GM18870 (cell line): ENCODE data around the gene MAN2B2.

Source experiments
- ATAC-seq: cut with Tn5 transposase; IDR thresholded peaks from one replicate; pipeline ENCODE4 v1.9.1; 2021; ENCODE audit warnings: moderate library complexity; ENCODE audit not compliant: unreplicated experiment

Gene MAN2B2

DNA sequence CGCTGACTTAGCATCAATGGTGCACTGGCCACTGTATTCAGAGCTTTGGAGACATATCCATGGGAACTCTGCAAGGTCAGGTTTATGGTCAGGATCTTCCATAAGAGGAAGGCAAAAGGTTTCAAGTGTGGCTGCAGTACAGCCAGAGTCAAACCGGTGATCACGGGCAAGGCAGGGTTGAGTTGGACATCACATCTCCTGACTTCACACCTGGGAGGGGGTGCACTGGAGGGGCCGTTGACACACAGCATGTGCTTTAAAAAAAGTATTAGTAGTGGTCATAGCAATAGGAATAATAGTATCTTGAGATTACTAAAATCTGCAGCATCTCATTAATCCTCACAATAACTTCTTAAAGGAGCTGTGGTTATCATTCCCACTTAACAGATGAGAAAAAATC is 28.9 kb upstream of the MAN2B2 start:
- ATAC-seq, result no peak

DNA sequence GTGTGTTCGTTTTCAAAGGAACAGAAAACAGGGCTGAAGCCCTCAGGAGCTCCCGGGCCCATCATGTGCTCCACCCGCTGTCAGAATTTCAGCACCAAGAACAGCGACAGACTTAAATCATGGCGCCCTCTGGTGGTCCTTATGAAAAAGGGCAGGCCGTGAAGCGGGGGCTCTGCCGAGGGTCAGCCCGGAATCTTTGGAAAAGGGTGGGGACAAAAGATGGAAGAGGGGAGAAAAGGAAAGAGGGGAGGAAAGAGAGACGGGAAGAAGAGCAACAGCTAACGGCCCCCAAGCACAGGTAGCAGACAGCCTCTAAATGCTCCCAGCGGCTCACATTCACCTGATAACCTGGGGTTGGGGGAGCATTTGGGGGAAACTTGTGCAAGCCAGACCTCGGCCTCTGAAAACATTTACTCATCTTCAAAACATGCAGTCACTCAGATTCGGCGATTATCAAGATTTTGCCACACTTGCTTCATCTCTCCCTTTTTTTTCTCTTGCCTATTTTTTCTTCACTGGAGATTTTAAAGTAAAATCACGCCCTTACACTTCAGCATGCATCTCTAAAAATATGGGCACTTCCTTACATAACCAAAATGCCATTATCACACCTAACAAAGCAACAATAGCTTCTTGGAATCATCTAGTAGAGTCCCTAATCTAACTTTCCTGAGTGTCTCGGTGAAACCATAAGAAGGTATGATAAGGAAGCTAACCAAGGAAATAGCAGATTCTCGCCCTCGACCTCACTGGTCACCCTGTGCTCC is 28.1 kb upstream of the MAN2B2 start:
- no peak for ATAC-seq

DNA sequence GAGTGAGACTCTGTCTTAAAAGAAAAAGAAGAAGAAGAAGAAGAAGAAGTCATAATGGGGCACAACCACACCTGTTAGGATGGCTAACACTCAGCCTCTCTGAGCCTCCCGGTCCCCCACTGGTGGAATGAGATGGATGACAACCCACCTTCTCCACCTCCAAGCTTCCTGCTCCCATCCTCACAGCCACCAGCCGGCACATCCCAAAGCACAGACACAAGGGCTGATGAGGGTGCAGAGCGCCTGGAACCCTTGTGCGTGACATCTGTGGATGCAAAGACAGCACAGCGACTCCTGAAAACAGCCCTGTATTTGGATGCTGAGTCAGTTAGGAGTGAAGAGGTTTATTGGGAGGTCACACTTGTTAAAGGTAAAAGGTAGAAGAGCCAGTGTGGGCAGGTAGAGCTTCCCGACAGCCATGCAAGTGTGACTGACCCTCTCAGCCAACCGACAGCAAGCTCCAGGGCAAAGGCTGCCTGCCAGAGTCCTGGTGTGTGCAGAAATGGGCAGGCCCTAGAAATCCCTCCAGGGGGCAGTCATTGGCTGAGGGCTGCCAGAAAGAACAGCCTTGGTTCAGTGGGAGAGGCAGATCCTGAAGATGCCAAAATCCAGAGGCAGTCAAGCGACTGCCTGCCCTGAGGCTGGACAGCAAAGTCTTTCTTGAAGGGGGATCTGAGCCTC is 26.6 kb upstream of the MAN2B2 start:
- no peak for ATAC-seq

DNA sequence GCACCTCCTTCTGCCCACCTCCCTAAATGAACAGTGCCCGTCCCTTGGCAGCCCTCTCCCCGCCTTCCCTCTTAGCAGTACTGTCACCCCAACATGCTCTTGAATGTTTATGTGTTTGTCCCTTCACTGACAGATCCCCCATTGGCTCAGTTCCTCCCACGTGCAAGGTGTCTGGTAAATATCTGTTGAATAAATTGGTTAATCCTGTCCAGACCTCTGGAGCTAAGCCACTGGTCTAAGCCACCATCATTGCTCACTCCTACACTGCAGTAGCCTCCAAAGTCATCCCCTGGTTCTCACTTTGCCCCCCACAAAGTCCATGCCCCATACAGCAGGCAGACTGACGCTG is 26.1 kb upstream of the MAN2B2 start:
- no peak for ATAC-seq

DNA sequence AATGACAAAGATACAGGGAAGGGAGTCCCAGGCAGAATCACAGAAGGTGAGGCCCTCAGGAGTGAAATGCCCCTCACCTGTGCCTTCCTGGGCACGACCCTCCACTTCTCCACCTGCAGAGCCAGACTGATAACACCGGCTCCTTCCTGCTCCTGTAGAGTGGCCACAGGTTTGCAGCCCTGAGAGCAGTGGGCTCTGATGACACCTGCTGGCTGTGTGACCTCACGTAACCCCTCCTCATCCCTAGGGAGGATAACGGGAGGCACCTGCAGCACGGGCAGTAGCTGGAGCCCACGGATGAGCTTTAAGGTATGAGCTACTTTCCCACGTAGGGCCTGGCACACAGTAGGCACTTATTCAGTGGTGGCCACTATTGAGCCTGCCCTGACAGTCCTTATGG is 25.5 kb upstream of the MAN2B2 start:
- no peak for ATAC-seq

DNA sequence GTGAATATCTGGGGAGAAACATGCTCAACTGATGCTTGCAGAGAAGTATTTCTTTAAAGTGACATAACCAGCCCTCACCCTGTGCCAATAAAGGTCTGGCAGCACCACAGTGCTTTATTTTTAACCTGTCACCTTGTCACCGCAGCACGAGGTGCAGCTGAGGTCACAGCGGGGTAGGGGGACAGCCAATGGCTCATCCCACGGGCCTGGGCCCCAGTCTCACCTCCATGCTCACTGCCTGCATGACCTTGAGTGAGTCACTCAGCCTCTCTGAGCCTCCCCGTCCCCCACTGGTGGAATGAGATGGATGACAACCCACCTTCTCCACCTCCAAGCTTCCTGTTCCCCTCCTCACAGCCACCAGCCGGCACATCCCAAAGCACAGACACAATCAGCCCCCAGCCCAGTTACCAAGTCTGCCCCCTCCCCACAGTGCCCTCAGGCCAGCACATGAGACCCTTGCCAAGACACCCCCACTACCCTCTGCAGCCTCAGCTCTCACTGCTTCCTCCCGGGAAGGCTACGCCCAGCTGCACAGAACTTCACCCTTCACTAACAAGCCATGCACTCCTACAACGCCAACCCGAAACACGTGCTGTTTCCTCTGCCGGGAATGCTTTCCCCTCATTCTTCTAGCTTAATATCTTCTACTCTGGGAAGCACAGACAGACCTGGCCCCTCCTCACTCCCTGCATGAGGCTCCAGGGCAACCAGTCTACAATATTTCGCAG is 24.9 kb upstream of the MAN2B2 start:
- no peak for ATAC-seq

DNA sequence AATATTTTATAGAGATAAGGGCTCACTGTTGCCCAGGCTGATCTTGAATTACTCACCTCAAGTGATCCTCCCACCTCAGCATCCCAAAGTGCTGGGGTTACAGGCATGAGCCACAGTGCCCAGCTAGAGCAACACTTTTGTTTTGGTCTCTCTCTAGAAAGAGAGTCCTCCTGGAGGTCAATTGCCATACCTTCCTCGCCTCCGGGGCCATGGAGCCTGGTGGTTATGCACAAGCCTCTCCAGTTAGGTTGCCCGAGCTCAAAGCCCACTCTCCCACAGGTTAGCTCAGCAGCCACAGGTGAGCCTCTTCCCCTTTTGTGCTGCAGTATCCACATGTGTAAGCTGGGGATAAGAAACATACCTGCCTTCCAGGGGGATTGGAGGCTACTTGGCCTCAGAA is 24.2 kb upstream of the MAN2B2 start:
- ATAC-seq, result no peak

DNA sequence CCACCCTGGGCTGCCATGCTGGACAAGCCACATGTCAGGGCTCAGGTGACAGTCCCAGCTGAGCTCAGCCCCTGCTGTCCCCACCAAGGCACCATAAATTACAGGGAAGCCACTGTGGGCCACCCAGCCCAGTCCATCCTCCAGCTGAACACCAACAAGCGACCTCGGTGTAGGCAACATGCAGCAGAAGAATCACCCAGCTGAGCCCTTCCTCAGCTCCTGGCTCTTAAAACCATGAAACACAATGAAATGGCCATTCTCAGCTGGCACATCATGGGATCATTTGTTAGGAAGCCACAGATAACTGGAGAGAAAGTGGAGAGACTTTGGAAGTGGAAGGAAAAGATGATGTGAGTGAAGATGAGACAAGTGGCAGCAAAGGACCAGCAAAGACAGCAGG is 23.3 kb upstream of the MAN2B2 start:
- no peak for ATAC-seq

DNA sequence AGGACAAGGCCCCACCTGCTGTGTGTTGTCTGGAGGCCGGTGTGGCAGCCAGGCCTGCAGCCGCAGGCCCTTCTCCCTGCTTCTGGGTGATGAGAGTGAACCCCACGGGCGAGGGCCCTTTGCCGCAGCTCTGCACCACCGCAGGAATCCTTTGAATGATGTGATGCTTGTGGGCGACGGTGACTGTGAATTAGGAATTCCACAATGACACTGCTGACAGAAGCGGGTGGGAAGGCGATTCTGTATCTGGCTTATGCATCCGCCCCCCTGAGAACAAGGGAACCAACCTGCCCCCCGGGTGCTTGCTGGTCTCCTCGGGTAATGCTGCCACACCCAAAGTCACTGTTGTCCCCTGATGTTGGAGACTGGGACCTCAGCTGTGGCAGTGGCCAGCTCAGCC is 19.5 kb upstream of the MAN2B2 start:
- no peak for ATAC-seq

DNA sequence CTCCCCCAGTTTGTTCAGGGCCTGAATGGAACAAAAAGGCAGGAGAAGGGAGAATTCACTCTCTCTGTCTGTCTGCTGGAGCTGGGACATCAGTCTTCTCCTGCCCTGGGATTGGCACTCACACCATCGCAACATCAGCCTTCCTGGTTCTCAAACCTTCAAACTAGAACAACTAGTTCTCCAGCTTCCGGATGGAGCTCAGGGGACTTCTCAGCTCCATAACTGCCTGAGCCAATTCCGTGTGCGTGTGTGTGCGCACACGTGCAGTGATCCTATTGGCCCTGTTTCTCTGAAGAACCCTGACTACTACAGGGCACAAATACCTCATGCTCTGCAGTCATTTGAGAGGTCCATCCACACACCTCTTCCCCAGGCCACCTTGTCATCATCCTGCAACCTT is 18.7 kb upstream of the MAN2B2 start:
- ATAC-seq, result no peak

DNA sequence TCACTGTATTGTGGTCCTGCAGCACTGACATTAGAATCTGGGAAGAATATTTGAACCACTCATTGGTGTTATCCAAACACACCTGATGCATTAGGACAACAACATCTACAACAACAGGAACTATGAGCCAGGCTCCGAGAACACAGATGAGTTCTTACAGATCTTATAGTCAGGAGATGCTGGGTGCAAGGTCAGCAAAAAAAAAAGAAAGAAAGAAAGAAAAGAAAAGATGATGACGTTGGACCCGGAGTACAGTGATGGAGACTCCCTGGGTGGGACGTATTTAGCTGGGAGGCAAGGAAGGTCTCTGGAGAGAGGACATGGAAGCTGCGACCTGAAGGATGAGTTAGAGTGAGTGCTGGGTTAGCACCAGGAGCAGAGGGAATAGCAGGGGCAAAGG is 17.8 kb upstream of the MAN2B2 start:
- no peak for ATAC-seq

DNA sequence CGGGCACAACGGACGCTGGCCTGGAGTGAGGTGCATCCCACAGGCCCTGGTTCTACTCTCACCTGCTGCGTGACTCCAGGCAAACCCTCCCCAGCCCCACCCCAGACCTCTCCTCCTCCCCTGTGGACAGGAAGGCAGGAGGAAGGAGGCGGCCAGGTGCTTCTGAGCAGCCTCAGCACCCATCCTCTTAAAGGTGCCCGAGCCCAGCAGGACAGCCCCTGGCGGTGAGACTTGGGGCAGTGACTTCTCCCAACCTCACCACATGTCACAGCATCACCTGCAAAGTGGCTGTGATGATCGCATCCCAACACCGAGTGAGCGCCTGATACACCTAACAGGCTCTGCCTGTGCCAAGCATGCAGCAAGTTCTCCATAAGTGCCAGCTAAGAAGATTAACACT is 17.1 kb upstream of the MAN2B2 start:
- ATAC-seq, result no peak

DNA sequence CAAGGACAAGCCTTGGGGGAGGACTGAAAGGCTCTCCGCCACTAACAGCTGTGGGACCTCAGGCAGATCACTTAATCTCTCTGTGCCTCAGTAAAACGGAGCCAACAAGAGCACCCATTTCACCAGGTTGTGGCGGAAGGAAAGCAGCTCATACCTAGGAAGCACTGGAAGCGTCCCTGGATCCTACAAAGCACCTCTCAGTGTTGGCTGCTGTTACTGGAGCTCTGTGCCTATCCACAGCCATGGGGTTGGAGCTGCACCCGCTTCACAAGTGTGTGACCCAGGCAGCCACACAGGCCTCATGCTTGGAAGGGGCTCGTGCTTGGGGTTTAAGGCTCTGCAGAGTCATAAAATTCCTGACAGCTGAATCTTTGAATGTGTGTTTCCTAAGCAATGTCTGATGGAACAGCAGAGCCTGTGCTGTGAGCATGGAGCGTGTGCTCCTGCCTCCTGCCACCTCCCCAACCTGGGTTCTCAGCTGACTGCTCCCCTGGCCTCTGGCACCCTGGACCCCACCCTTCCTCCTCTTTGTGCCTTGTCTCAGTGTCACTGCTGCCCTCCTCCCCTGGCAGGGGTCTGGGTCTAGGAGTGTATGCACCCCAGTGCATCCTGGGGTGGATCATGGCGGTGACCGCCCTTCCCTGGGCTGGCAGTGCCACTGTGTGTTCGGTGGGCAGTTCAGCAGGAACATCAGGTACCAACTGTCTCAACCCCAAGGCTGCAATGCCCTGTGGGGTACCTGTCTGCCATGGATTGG is 14.4 kb upstream of the MAN2B2 start:
- no peak for ATAC-seq

DNA sequence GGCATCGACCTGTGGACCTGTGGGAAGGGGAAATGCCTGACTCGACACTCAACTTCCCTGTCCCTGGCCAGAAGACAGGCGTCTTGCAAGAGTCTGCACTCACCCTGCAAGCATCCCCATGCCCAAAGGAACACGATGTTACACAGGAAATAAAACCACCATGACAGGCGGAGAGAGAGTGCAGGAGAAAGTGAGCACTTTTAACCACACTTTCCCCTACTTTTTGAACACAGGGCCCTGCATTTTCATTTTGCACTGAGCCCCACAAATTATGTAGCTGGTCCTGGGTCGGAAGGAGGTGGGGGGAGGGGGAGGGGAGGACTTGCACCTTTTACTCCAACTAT is 13.8 kb upstream of the MAN2B2 start:
- ATAC-seq, result no peak

DNA sequence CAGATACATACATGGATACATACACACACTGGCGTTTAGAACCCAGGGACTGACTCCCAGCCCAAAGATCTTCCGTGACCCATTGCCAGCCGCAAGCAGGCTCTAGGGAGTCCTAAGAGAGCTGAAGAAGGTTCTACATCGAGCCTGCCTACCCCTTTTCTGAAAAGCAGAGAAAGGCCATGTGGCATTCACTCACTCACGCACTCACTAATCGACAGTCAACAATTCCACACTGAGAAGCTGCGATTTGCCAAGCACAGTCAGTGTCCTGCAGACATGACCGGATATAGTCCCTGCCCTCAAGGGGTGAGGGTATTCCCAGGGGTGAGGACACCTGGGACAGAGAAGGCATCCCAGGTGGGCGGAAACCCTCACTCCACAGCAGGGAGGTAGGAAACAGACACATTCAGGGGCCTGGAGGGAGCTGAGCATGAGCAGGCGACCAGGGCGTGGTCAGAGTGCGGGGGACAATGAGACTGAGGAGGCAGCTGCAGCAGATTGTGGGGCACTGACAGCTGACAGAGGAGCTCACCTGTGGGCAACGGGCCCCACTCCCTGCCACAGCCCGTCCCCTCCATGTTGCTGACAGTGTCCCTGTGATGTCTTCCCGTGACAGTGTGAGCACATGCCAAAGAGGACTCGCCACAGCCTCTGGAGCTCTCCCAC is 13.2 kb upstream of the MAN2B2 start:
- ATAC-seq, result no peak

DNA sequence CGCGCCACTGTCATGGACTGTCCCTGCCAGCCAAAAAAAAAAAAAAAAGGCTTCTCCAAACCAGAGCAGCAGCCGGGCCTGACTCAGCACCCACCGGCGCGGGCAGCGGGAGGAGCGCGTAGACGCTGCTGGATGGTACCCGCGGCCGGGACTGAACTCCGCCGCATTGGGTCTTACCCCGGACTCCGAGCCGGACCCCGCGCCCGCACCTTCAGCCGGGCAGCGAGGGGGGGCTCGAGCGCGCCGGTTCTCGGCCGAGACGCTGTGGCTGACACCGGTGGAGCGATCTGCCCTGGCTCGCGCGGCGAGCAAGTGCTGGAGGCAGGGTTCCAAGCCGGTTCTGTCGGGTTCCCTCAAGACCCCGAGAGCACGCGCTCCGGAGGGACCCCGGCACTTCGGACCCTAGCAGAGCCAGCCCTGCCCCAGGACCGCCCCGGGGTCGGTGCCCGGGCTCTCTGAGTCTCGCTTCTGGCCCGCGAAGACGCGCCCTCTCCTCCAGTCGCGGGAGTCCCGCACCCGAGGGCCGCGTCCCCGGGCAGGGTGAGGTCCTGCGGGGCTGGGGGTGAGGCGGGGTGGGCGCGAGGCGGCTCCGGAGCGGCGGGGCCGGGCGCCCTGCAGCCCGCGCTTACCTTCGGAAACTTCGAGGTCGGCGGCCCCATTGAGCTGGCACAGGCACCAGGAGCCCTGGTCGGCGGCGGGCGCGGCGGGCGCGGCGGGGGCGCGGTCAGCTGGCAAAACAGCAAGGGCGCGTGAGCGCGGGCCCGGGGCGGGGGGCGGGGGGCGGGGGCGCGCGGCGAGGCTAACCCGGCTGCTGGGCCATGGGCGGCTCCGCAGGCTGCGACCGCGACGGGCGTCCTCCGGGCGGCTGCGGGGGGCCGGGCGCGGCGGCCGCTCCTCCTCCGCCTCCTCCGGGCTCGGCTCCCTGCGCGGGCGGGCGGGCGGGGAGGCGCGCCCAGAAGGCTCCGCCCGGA is 11.8 kb upstream of the MAN2B2 start:
- ATAC-seq, result no peak

DNA sequence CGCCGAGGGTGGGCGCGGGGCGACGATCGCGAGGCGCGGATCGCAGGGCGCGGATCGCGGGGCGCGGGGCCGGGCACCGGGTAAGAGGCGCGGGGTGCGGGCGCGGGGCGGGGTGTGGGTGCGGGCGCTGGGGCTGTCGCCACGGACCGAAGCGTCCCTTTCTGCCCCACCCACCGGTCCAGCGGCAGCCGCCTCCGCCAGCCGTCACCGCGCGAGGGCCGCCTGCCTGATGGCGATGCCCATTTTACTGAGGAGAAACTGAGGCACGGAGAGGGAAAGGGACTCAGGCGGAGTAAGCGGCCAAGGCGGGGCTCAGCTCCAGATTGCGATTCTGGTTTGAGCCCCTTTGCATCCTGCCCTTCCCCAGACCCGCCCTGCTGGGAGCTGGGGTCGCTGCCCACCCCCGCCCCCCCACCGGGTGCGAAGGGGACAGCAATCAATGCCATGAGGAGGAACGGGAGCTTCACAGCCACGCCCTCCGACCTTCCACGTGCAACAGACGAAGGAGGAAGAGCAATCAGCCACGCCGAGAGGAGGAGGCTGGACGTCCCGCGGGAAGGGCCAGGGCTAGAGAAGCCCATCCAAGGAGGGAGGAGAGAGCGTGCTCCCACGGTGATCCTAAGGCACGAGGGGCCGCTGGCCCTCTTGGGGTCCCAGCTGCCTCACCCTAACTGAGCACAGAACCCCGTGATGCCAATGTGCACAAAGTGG is 10.9 kb upstream of the MAN2B2 start:
- ATAC-seq, result no peak

DNA sequence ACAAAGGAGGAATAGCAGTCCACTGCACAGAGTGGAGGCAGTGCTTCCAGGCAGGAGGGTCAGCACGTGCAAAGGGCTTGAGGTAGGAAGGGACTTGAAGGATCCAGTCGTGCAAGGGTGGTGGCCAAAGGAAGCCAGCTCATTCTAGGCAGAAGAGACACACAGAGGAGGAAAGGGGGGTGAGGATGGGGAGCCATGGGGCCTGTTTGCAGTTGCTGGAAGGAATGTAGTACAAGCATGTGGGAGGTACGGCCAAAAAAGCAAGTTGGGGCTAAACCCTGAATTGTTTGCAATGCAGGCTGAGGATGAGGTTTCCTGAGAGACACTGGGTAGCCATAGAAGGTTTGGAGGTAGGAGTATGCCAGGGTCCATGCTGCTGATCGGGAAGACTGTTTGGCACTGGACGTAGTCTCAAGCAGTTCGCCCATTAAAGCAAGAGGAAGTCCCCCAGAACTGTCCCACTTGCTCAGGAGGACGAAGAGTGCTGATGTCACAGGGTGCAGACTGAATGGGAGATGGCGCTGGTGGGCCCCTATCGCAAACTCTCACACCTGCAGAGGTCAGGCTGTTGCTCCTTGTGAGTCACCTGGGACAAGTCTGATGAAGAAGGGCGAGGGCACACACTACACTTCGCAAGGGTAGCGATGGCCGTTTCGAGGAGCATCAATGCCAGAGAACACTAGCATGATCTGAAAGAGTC is 9.1 kb upstream of the MAN2B2 start:
- no peak for ATAC-seq
